NCI-H82 treated with DMSO at 0.1 percent for 48 hours (cell line): Measurements from ENCODE around the gene LEMD3.
"Not testable (repeated sequence)": the region's sequence is repeated elsewhere in the genome, so short reads cannot be mapped to it uniquely, and the experiment has no call there.

Source experiments
- DNase-seq: peaks from one replicate; lab custom pipeline; 2025; ENCODE audit not compliant: unreplicated experiment; lab: John Stamatoyannopoulos, UW

LEMD3 gene

DNA sequence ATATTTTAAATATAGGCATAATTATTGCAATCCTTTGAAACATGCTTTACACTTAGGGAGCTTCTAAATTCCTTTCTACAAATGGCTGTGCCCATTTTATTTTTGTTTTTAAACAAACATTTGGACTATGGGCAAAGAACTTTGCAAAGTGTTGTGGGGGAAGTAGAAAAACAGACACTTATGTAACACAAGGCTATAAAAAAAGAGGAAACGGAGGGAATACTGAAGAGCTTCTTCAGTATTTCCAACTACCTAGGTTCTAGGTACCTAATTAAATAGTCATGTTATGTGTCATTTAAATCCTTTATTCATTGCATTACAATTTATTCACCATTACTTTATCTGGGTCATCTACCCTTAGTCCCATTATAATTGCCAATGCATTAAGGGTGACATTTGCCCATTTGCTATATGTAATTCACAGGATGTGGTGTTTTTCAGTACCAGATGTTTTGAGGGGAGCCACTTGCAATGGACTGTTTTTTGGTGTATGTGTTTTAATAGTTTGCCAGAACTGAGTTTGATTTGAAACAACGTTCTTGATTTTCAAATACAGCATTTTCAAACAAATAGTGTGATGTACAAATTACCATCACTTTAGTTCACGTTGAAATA is 107.6 kb downstream of the LEMD3 start:
- DNase-seq: no peak

DNA sequence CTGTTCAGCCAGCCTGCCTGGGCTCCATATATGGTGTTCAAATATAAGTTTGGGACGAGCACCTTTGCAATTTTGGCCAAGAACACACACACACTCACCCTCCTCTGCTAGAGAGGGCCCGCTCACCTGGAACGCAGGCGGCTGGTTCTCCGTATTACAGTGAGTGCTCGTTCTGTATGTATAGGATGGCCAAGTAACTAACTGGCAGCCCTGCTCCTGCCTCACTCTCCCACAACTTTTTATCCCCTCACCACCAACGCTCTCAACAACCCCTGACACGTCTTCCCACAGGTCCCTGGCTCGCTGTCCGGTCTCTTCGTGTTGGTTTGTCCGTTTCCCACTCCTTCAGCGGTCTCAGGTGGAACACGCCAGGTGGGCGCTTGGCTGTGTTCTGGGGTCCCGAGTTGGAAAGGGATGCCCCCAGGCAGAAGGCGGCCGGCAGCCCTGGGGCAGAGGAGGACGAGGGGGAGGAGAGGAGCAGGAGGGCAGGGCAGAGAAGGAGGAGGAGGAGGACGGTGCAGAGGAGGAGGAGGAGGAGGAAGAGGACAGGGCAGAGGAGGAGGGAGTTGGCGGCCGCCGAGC is 108.7 kb downstream of the LEMD3 start:
- DNase-seq: no peak

DNA sequence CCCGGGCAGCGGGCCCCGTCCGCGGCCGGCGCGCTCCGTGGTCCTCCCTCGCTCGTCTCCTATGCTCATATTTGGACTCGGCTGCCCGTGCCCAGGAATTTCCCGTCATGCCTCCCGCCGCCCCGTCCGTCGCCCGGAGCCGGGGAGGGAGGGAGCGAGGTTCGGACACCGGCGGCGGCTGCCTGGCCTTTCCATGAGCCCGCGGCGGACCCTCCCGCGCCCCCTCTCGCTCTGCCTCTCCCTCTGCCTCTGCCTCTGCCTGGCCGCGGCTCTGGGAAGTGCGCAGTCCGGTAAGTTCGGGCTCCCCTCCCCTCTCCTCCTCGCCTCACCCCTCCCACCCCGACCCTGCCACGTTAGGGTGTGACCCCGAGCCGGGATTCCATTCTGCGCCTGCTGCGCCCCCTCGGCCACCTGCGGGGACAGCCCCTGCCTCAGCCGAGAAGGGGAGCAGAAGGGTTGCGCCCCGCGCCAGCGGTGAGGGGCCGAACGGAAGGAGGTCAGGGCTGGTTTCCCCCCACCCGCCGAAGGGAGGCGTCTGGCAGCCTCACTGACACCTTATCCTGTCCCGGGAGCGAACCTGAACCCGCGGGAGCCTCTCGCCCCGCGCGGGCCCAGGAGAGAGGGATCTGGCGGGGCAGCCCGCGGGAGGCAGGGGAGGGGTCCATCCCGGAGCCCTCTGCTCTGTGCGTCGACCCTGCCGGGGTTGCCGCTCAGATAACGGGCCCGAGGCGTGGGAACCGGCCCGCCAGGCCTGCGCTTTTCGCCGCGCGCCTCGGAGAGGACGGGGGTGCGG is 109.4 kb downstream of the LEMD3 start, which contains the start of gene MSRB3:
TSS of gene MSRB3 (plus strand) at position 108 of the 793 bp plus-strand sequence. CDS start 29,897 bp downstream, outside the sequence.
- DNase-seq: no peak

DNA sequence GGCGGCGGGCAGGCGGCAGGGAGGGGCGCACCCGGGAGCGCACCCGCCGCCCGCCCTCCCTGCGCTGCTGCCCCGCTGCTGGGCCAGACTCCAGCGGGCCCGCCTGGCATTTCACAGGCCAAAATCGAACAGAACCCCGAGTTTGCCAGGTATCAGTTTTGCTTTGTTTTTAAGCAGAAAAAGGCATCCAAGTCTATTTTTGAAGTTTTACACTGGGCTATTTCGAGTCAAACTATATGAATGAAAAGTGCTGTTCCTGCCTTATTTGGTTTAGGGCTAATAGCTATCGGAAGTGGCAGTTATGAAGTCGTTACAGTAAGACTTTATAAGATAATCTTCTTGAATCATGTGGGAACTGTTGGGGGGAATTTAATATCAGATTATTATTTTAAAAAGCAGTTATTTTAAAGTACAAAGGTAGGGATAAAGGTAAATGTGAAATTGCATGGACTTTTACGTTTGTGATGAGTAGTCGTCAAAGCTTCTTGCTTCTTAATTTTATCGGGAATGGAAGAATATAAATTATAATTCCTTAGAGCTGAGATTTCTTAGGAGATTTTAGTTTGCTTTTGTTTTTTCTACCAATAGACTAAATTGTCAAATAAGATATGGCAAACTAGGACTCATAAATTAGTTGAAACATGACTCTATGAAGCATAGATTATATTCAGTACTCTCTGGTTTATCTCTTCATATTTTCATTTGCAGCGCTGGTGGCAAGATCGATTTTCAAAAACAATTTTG is 110.2 kb downstream of the LEMD3 start:
- no peak for DNase-seq

DNA sequence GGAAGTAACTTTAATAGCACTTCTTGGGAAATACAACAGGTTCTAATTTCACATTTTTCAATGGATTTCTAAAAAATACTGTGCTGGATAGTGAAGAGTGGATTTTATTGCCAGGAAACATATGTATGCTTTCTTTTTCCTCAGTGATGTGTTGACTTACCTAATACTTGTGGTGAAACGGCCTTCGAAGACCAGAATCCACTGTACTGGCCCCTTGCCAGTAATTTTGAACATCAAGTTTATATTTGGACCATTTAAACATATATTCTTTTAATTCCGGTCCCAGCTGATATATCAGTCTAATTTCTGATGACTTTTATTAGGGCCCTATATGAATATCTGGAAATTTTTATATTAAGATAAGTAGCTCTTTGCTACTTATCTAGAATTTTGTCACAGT is 110.9 kb downstream of the LEMD3 start:
- DNase-seq: no peak

DNA sequence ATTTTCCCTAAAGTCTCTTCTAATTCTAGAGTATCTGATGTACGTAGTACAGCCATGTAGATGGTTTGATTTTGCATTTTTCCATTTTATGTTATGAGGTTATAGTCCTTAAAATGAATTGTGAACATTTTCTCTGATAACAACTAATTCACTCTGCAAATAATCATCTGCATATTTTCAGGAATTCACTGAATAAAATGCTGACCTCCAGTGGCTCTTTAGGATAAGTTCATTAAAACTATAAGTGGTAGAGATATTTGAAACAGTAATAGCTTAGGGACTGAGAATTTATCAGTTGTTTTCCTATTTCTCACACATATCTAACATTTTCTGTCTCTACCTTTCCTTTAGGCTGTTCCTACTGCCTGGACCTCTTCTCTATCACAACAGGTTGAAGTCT is 113.5 kb downstream of the LEMD3 start:
- DNase-seq: no peak

DNA sequence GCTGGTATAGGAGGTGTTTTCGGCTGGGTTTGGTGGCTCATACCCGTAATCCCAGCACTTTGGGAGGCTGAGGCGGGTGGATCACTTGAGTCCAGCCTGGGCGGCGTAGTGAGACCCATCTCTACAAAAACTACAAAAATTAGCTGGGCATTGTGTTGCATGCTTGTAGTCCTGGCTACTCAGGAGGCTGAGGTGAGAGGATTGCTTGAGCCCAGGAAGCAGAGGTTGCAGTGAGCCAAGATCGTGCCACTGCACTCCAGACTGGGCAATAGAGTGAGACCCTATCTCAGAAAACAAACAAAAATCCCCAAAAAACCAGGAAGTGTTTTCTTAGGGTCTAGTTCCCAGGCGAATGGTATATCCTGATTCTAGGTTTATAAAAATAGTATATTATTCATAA is 116.1 kb downstream of the LEMD3 start:
- not testable (repeated sequence) for DNase-seq

DNA sequence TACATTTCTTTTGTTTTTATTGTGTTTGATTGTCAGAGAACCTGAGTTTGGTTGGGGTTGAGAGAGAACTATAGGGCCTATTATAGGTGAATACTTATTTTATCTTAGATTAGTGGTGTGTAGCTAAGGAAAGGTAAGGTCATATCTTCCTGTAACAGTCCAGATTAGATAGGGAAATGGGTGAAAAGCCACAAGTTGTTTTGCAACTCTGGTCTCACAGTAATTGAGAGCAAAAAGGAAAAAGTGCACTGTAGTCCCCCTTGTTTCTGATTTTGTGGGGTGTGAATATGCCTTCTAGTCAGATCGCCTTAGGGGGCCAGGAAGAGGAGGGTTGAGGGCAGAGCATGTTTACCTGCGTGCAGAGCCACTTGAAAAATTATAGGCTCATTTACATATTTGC is 118.0 kb downstream of the LEMD3 start:
- DNase-seq: no peak

DNA sequence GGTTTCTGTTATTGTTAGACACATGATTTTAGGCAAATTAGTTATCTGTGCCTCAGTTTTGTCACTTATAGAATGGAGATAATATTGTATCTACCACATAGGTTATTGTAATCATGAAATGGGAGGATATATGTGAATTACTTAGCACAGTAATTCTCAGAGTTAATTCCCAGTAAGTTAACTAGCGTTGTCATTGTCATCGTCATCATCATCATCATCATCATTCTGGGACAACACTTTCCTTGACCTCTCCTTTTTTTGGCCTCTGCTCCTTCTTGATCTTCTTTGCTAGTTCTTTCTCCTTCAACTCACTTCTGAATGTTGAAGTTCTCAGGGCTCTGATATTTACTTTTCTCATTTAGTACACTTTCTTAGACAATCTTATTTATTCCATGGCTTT is 122.9 kb downstream of the LEMD3 start:
- no peak for DNase-seq

DNA sequence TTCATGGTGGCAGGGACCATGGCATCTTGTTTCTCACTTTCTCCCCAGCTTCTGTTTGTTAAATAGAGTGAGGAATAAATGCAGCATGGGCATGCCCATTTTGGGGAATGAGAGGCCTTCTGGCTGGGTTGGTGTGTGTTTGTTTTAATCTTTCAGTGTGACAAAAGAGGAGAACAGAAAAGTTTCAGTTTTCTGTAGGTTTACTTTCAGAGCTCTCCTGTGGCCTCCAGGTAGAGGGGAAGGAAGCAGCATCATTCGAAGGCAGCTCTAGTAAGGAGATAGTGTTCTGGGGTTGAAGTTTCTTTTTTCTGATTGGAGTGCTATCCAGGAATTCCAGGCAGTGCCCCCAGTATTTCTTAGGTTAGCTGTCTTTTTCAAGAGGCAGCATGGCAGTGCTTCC is 124.4 kb downstream of the LEMD3 start:
- DNase-seq: no peak

DNA sequence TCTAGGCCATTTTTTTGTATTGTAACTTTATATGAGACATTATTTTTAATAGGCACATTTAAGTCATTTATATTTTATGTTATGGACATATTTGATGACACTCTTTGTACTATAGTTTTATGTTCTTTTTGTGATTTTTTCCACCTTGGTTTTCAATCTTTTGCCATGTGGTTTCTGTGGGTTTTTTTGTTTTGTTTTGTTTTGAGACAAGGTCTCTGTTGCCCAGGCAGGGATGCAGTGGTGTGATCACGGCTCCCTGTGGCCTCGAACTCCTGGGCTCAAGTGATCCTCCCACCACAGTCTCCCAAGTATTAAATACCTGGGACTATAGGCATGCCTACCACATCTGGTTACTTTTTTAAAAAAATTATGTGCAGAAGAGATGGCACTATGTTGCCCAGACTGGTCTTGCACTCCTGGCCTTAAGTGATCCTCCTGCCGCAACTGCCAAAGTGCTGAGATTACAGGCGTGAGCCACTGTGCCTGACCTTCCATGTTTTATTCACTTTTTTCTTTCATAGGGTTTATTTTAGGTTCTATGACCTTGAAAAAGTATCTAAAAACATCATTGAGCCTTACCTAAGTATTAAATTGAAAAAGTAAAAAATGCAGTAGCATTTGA is 125.4 kb downstream of the LEMD3 start:
- DNase-seq: no peak

DNA sequence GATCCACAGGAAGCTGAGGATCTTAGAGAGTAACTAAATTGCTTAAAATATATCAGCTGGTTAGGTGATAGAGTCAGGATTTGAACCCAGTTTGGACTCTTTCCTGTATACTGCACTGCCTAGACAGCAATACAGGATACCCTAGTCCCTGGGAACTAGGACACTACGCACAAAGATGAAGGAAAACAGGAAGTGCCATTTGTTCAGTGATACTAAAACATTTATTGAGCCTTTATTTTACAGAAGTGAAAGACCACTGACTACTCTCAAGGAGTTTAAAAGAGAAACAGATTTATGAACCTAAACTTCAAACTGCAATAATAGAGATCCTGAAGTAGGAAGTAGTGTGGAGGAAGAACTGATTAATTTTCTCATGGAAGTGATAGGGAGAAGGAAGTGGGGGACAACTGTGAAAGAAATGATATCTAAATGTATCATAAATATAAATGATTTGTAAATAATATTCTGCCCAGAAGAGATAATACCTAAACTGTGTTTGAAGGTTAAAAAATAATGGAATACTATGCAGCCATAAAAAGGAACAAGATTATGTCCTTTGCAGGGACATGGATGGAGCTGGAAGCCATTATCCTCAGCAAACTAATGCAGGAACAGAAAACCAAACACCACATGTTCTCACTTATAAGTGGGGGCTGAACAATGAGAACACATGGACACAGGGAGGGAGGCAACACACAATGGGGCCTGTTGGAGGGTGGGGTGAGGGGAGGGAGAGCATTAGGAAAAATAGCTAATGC is 127.3 kb downstream of the LEMD3 start:
- no peak for DNase-seq
